Memory B cell (primary cell): Measurements from ENCODE around the gene CLMN.

Experiments used
- ATAC-seq: fragments of 150-1000 bp; cut with Tn5 transposase; 2 replicates; pipeline ENCODE4 v1.10.0; 2021; ENCODE audit warnings: low read depth, mild to moderate bottlenecking, moderate library complexity
- DNase-seq, 2 donors: peaks; one replicate each; pipeline ENCODE4 v3.0.0; 2022; ENCODE audit warnings: low spot score in 2 of 2
- H3K27ac Mint-ChIP-seq: one replicate; pipeline ENCODE4 v1.8.0; 2022; ENCODE audit warnings: mild to moderate bottlenecking, moderate library complexity, mixed read lengths
- H3K27me3 Mint-ChIP-seq: one replicate; pipeline ENCODE4 v1.8.0; 2022; ENCODE audit warnings: mixed read lengths
- H3K36me3 Mint-ChIP-seq: one replicate; pipeline ENCODE4 v1.8.0; 2022; ENCODE audit warnings: mild to moderate bottlenecking, mixed read lengths
- H3K4me1 Mint-ChIP-seq: one replicate; pipeline ENCODE4 v1.8.0; 2022; ENCODE audit warnings: mixed read lengths
- H3K4me3 Mint-ChIP-seq: one replicate; pipeline ENCODE4 v1.8.0; 2022; ENCODE audit warnings: mild to moderate bottlenecking, moderate library complexity, mixed read lengths
- H3K9me3 Mint-ChIP-seq: one replicate; pipeline ENCODE4 v1.8.0; 2022; ENCODE audit warnings: mixed read lengths

The CLMN gene

DNA sequence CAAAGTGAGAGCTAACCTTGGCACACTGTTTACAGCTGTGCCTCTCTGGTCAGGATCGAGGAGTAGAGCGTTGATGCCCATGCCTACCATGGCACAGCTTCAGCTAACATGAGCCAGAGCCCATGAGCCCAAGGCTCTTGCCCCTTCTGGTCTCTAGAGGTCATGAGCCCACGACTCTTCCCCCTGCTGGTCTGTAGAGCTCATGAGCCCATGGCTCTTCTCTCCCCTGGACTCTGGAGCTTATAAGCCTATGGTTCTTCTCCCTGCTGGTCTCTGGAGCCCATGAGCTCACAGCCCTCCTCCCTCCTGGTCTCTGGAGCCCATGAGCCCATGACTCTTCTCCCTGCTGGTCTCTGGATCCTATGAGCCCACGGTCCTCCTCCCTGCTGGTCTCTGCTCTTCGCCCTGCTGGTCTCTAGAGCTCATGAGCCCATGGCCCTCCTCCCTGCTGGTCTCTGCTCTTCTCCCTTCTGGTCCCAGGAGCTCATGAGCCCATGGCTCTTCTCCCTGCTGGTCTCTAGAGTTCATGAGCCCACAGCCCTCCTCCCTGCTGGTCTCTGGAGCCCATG lies 16.6 kb upstream of the CLMN start:
- DNase-seq (no peak), ATAC-seq (no peak)
- peaks cover 3% of the 10 kb centered on the region for H3K9me3 Mint-ChIP-seq
- no peak overlapping the region for H3K27ac Mint-ChIP-seq
- H3K4me1 Mint-ChIP-seq: peaks cover 7% of the 10 kb centered on the region
- peaks cover 17% of the 10 kb centered on the region for H3K27me3 Mint-ChIP-seq
- H3K36me3 Mint-ChIP-seq: no peaks in the 10 kb centered on the region
- no peak overlapping the region for H3K4me3 Mint-ChIP-seq

DNA sequence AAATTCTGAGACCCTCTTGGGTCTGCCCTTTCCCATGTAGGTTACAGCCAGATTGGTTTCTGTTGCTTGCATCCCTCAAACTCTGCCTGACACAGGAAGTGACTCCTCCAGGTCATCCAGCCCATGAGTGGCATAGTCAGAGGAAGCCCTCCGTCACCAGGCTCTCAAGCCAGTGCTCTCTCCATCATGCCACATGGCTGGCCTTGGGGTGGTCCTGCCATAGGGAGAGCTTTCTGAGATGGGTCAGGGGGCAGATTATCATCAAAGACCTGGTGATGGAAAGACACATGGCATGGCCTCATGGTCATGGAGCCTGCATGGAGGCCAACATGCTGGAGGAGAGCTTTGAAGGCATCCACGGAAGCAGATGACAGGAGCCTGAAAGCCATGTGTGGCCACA lies 15.4 kb upstream of the CLMN start:
- Mint-ChIP-seq H3K9me3 (peaks cover 1% of the 10 kb centered on the region), H3K36me3 (no peaks in the 10 kb centered on the region), H3K27ac (no peak overlapping the region), H3K4me3 (no peak overlapping the region), H3K27me3 (peaks cover 12% of the 10 kb centered on the region), H3K4me1 (peaks cover 7% of the 10 kb centered on the region)
- DNase-seq (no peak), ATAC-seq (no peak)

DNA sequence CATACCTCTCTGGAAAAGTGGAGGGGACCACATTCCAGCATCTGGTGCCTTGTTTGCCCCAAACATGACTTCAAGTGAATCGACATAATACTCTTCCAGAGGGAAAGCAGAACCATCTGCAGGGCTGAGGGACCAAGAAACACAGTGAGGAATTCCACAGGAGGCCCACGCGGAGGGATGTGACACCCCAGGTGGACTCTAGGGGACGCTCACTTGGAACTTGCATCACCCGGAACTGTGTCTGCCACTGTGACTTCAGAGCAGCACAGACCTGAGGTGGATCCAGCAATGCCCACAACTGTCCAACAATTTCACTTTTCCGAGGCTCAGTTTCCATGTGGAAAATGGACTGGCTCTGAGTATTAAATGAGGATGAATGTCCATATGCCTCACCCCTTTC lies 14.3 kb upstream of the CLMN start:
- Mint-ChIP-seq H3K36me3 (no peaks in the 10 kb centered on the region), H3K27ac (no peak overlapping the region), H3K27me3 (peaks cover 12% of the 10 kb centered on the region), H3K4me1 (peaks cover 14% of the 10 kb centered on the region), H3K4me3 (no peak overlapping the region), H3K9me3 (peaks cover 1% of the 10 kb centered on the region)
- DNase-seq: no peak
- no peak for ATAC-seq

DNA sequence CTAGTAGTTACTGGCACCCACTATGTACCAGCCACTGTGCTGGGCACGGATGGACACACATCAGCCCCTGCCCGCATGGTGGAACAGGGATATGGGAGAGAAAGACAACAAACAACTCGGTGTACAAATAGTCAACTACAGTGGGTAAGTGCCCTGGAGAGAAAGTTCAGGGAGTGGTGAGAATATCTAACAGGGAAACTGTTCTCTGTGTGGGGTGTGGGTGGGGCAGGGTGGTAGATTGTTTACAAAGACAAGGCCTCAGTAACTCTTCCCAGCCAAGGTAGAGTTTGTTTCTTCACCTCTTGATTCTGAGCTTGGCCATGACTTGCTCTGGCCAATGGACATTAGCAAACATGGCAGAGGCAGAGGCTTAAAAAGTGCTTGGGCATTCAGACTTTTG lies 12.9 kb upstream of the CLMN start:
- ATAC-seq (no peak), DNase-seq (no peak)
- H3K9me3 Mint-ChIP-seq: peaks cover 1% of the 10 kb centered on the region
- H3K27ac Mint-ChIP-seq: peak overlapping the region; percentile 26
- no peak overlapping the region for H3K4me3 Mint-ChIP-seq
- no peaks in the 10 kb centered on the region for H3K36me3 Mint-ChIP-seq
- H3K4me1 Mint-ChIP-seq: peaks cover 27% of the 10 kb centered on the region
- H3K27me3 Mint-ChIP-seq: peaks cover 6% of the 10 kb centered on the region

DNA sequence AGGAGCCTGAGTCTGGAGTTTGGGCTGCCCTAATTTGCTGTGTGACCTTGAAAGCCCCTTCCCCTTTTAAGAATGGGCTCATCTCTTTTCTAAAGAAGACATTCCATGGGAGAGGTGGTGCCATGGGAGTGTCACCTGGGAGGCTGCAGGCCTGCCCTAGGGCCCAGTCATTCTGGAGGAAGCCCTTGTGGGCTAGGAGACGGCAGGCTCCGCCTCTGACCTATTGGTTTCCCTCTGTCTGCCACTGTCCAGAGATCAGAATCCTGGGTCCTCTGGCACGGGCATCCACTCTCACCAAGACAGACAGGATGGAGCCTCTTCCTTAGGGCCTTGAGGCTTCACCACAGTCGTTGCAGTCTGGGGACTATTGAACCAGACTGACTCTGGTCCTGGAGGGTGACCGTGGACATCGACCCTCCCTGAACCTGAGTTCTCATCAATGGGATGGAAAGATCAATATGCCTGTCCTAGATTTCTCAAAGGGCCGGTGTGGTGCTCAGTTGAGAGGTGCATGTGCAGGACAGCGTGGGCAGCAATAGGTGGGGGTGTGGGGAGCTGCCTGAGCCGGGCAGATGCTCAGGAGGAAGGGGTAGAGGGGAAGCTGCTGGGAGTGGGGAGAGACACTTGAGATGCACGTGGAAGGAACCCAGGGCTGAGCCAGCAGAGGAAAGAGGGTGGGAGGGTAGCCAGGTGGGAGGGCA lies 12.2 kb upstream of the CLMN start:
- H3K36me3 Mint-ChIP-seq: no peaks in the 10 kb centered on the region
- no peak overlapping the region for H3K4me3 Mint-ChIP-seq
- H3K9me3 Mint-ChIP-seq: peaks cover 1% of the 10 kb centered on the region
- no peak for ATAC-seq
- H3K27me3 Mint-ChIP-seq: peaks cover 6% of the 10 kb centered on the region
- no peak for DNase-seq
- H3K4me1 Mint-ChIP-seq: peaks cover 34% of the 10 kb centered on the region
- H3K27ac Mint-ChIP-seq: no peak overlapping the region

DNA sequence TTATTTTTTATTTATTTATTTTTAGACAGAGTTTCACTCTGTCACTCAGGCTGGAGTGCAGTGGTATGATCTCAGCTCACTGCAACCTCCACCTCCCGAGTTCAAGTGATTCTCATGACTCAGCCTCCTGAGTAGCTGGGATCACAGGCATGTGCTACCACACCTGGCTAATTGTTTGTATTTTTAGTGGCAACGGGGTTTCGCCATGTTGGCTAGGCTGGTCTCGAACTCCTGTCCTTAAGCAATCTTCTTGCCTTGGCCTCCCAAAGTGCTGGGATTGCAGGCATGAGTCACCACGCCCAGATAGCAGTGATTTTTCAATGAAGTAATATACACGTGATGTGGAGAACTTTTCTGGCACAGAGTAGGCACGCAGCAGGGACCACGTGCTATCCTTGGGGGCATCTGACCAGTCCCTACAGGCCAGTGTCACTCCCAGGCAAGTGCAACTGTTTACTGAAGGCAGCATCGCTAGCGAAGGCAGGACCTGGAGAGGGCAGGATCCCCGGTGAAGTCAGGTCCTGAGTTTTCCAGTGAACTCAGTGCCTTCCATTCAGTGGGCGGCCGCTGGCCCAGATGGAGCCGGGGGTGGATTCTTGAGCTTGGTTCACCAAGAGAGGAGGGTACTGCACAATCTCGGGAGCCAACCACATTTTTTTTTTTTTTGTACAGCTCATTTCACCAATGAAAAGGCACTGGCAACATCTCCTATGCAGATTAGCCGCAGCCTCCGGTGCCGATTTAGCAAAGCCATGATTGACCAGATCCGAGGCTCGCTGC lies 11.1 kb upstream of the CLMN start:
- DNase-seq (no peak), ATAC-seq (no peak)
- H3K36me3 Mint-ChIP-seq: no peaks in the 10 kb centered on the region
- H3K4me3 Mint-ChIP-seq: no peak overlapping the region
- H3K9me3 Mint-ChIP-seq: peaks cover 1% of the 10 kb centered on the region
- peaks cover 37% of the 10 kb centered on the region for H3K4me1 Mint-ChIP-seq
- H3K27ac Mint-ChIP-seq: no peak overlapping the region
- H3K27me3 Mint-ChIP-seq: peaks cover 1% of the 10 kb centered on the region

DNA sequence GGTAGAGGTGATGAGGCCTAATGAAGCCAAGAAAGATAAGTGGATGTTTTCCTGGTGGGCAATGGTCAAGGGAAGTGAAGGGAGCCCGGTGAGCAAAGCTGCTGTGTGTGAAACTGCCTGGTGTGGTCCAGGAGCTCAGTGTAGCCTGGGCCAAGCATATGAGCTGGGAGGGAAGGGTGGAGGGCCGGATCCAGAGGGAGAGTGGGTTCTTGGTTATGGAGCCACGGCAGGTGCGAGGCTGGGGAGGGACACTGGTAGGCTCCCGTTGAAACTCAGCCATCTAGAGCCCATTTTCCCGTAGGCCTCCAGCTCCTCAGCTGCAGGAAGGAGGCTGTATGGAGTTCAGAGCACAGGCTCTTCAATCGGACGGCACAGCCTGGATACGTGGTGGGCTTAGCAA lies 10.2 kb upstream of the CLMN start:
- ATAC-seq: no peak
- no peaks in the 10 kb centered on the region for H3K36me3 Mint-ChIP-seq
- H3K4me1 Mint-ChIP-seq: peaks cover 37% of the 10 kb centered on the region
- H3K4me3 Mint-ChIP-seq: no peak overlapping the region
- no peak for DNase-seq
- H3K9me3 Mint-ChIP-seq: peaks cover 1% of the 10 kb centered on the region
- no peak overlapping the region for H3K27ac Mint-ChIP-seq
- peaks cover 1% of the 10 kb centered on the region for H3K27me3 Mint-ChIP-seq

DNA sequence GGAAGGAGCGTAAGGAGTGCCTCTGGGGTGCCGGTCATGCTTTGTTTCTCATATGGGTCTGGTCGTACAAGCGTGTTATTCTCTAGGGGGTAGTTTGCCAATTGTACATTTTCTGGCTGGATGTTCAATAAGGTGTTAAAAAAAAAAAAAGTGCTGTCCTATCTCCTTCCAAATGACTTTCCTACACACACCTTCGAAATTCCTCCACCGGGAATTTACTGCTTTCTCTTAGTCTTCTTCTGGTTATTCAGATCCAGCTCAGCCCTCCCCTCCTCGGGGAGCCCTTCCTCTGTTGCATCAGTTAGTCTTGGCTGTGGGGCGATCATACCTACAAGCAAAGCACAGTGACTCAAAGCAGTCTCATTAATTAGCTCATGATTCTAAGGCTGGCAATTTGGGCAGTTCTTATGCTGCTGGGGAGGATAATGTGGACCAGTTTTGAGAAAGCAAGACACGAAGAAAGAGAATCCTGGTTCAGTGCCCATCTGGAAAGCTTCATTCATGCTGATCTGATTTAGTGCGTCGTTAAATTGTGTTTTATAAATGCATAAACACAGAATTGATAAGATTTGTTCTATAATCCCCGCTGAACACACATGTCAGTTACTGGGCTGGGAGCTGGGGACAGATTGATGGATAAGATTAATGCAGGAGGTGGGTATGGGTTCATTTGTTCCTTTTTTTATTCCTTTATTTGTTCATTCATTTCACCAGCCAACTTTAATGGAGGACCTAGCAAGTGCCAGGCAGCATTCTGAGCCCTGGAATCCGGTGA lies 9.2 kb upstream of the CLMN start:
- Mint-ChIP-seq H3K4me3 (peak overlapping the region; percentile 8), H3K27me3 (no peaks in the 10 kb centered on the region), H3K4me1 (peaks cover 37% of the 10 kb centered on the region), H3K27ac (peak overlapping the region; percentile 93), H3K36me3 (no peaks in the 10 kb centered on the region), H3K9me3 (no peaks in the 10 kb centered on the region)
- ATAC-seq (no peak), DNase-seq (no peak)

DNA sequence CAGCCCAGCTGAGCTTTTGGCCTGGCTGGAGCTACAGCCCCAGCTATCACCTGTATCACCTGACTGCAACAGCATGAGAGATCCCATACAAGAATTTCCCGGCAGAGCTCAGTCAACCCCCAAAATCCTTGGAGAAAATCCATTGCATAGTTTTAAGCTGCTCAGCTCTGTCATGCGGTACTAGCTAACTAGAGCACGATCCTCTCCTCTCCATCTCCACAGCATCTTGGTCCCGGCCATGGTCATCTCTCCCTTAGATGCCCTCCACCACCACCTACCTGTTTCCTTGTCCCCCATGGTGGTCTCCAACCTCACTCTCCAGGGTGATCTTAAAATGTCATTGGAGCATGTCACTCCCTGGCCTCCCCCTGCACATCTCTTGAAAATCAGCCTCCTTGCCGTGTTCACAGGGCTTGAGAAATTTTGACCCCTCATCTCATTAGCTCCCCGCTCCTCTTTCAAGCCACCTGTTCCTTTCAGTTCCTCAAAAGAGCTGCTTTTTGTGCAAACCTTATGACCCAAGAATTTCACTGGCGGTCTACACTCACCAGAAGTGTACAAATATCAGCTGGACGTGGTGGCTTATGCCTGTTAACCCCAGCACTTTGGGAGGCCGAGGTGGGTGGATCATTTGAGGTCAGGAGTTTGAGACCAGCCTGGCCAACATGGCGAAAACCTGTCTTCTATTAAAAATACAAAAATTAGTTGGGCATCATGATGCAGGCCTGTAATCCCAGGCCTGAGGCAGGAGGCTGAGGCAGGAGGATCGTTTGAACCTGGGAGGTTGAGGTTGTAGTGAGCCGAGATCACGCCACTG lies 8.1 kb upstream of the CLMN start:
- H3K27ac Mint-ChIP-seq: peak overlapping the region; percentile 93
- H3K36me3 Mint-ChIP-seq: no peaks in the 10 kb centered on the region
- peak overlapping the region; percentile 90 for H3K4me3 Mint-ChIP-seq
- H3K27me3 Mint-ChIP-seq: no peaks in the 10 kb centered on the region
- H3K9me3 Mint-ChIP-seq: no peaks in the 10 kb centered on the region
- DNase-seq: peak; percentile 55 to 71
- peak; percentile 91 for ATAC-seq
- H3K4me1 Mint-ChIP-seq: peaks cover 37% of the 10 kb centered on the region

DNA sequence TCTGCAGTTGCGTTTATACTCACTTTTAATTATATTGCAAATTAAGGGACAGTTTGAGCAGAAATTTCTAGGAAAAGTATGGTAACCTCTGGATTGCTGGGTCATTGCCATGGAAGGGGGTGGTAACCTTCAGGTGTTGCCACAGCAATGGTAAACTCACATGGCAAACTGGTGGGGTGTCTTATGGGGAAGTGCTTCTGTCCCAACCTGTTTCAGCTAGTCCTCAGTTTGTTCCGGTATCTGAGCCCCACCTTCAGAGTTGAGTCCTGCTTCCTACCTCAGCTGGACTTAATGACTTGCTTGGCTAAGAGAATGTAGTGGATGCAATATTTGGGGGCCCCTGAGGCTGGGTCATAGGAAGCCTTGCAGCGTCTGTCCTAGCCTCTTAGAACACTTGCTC lies 7.3 kb upstream of the CLMN start:
- Mint-ChIP-seq H3K36me3 (no peaks in the 10 kb centered on the region), H3K27ac (peak overlapping the region; percentile 93), H3K9me3 (no peaks in the 10 kb centered on the region), H3K4me1 (peaks cover 36% of the 10 kb centered on the region), H3K27me3 (no peaks in the 10 kb centered on the region), H3K4me3 (peak overlapping the region; percentile 90)
- peak in 1 of 2 donors; percentile 39 for DNase-seq
- ATAC-seq: peak; percentile 67

DNA sequence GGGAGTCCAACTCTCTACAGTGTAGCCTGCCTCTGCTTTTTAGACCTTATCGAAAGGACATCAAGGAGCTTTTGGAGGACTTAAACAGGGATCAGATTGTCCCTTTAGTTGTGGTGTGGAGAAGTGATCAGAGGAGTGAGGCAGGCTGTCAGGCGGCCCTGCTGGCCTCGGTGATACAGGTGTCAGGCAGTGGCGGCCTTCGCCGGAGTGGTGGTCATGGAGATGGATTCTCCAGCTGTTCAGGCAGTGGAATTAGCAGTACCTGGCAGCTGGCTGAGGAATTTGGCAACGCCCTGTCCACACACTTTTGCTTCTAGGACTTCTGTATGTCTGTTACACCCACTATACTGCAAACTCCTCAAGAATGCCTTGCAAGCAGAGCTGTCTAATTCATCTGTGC lies 4.2 kb upstream of the CLMN start:
- DNase-seq: no peak
- no peak overlapping the region for H3K27ac Mint-ChIP-seq
- H3K36me3 Mint-ChIP-seq: no peaks in the 10 kb centered on the region
- no peak for ATAC-seq
- H3K9me3 Mint-ChIP-seq: no peaks in the 10 kb centered on the region
- no peak overlapping the region for H3K4me3 Mint-ChIP-seq
- peaks cover 32% of the 10 kb centered on the region for H3K4me1 Mint-ChIP-seq
- no peaks in the 10 kb centered on the region for H3K27me3 Mint-ChIP-seq

DNA sequence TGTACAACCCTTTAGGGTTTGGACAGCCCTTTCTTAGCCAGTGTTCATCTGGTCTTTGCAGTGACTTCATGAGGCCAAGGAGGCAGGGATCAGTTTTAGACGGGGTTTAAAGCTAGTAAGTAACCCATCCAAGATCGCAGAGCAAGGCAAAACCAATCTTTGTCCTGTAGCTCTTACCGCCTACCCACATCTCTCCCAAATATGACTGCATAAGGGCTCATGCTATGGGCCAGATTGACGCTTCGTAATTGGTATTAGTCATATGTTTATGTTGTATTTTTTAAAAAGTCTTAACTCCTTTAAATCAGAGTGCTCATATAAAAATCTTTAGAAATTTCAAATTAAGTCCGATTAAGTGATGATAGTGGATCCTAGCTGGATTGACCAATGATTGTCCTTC lies 3.7 kb upstream of the CLMN start:
- no peak overlapping the region for H3K27ac Mint-ChIP-seq
- no peaks in the 10 kb centered on the region for H3K27me3 Mint-ChIP-seq
- H3K4me1 Mint-ChIP-seq: peaks cover 31% of the 10 kb centered on the region
- H3K36me3 Mint-ChIP-seq: no peaks in the 10 kb centered on the region
- DNase-seq (no peak), ATAC-seq (no peak)
- no peaks in the 10 kb centered on the region for H3K9me3 Mint-ChIP-seq
- no peak overlapping the region for H3K4me3 Mint-ChIP-seq

DNA sequence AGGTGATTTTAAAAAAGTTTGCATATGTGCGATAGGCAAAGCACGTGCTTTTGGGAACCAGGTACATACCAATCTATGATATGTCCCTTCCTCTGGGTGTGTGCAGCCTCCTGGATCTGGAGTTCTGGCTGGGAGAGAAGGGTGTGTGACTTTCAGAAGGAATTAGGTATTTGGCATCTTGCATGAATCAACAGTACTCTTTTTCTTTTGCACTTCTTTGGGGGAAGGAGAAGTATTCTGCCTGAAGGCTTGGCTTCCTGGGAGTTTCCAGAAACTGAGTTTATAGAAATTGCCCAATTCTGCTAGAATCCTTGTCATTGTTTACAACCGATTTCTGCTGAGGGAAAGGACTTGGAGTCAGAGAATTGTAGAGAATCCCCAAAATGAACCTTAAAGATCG lies 2.9 kb upstream of the CLMN start:
- Mint-ChIP-seq H3K9me3 (no peaks in the 10 kb centered on the region), H3K4me3 (no peak overlapping the region), H3K36me3 (no peaks in the 10 kb centered on the region), H3K4me1 (peaks cover 31% of the 10 kb centered on the region), H3K27ac (no peak overlapping the region), H3K27me3 (no peaks in the 10 kb centered on the region)
- ATAC-seq (no peak), DNase-seq (no peak)
